Measurements from ENCODE around the gene IGF2BP1. TPM values are rescaled to one million over a fixed set of nuclear protein-coding genes. Genes with fewer than 3 reads are reported as not detected.
"Not testable (repeated sequence)": the region's sequence is repeated elsewhere in the genome, so short reads cannot be mapped to it uniquely, and the experiment has no call there.

The IGF2BP1 gene
- total RNA-seq, 2 donors from 2014 or later = not detected

GRCh38 chr17:49089094-49089493, 91.9 kb downstream of the IGF2BP1 start:
- Histone ChIP-seq H3K27me3 (no peaks in the 10 kb centered on the region), H3K4me1 (no peaks in the 10 kb centered on the region), H3K4me3 (no peak overlapping the region), H3K27ac (no peak overlapping the region), H3K9me3 (no peaks in the 10 kb centered on the region), H3K36me3 (no peaks in the 10 kb centered on the region)
- no peak for TF ChIP-seq CTCF (IDR thresholded peaks at IDR 0.05)
- DNase-seq (ENCODE audit: low spot score) = no peak

GRCh38 chr17:49090878-49091594, 93.9 kb downstream of the IGF2BP1 start:
- no peaks in the 10 kb centered on the region for H3K27me3 ChIP-seq
- H3K36me3 ChIP-seq = no peaks in the 10 kb centered on the region
- no peak for DNase-seq (ENCODE audit: low spot score)
- no peaks in the 10 kb centered on the region for H3K4me1 ChIP-seq
- H3K9me3 ChIP-seq = no peaks in the 10 kb centered on the region
- no peak for TF ChIP-seq CTCF (IDR thresholded peaks at IDR 0.05)
- H3K4me3 ChIP-seq = no peak overlapping the region
- no peak overlapping the region for H3K27ac ChIP-seq

- H3K4me3 ChIP-seq = no peak overlapping the region
- no peak for DNase-seq (ENCODE audit: low spot score)
- H3K27me3 ChIP-seq = no peaks in the 10 kb centered on the region
- H3K9me3 ChIP-seq = no peaks in the 10 kb centered on the region
- no peak overlapping the region for H3K27ac ChIP-seq
- H3K36me3 ChIP-seq = no peaks in the 10 kb centered on the region
- TF ChIP-seq CTCF (IDR thresholded peaks at IDR 0.05) = no peak
- H3K4me1 ChIP-seq = no peaks in the 10 kb centered on the region
Observed at GRCh38 chr17:49093131-49093530, 95.9 kb downstream of the IGF2BP1 start.

GRCh38 chr17:49100601-49101000, 103.4 kb downstream of the IGF2BP1 start:
- H3K27me3 ChIP-seq = no peaks in the 10 kb centered on the region
- H3K27ac ChIP-seq = no peak overlapping the region
- no peaks in the 10 kb centered on the region for H3K4me1 ChIP-seq
- no peak for TF ChIP-seq CTCF (IDR thresholded peaks at IDR 0.05)
- no peaks in the 10 kb centered on the region for H3K36me3 ChIP-seq
- H3K4me3 ChIP-seq = no peak overlapping the region
- DNase-seq (ENCODE audit: low spot score) = no peak
- H3K9me3 ChIP-seq = no peaks in the 10 kb centered on the region

GRCh38 chr17:49101054-49101534, 103.9 kb downstream of the IGF2BP1 start:
- Histone ChIP-seq H3K27me3 (no peaks in the 10 kb centered on the region), H3K27ac (no peak overlapping the region), H3K4me3 (no peak overlapping the region), H3K9me3 (no peaks in the 10 kb centered on the region), H3K36me3 (no peaks in the 10 kb centered on the region), H3K4me1 (no peaks in the 10 kb centered on the region)
- DNase-seq (ENCODE audit: low spot score) = no peak
- no peak for TF ChIP-seq CTCF (IDR thresholded peaks at IDR 0.05)

GRCh38 chr17:49103360-49103759, 106.2 kb downstream of the IGF2BP1 start:
- H3K9me3 ChIP-seq; DNase-seq (ENCODE audit: low spot score); H3K27ac ChIP-seq; H3K36me3 ChIP-seq; H3K4me1 ChIP-seq; H3K27me3 ChIP-seq; H3K4me3 ChIP-seq: not testable (repeated sequence)
